Cardiac atrium fibroblast (primary cell): ENCODE data around the gene TRIM77. TPM values are rescaled to one million over a fixed set of nuclear protein-coding genes. Genes with fewer than 3 reads are reported as not detected.

Experiments
- total RNA-seq: library from RNA; depleted of rRNA; stranded (reverse); fragments of >200 nt; gene quantifications from 2 replicates; pipeline ENCODE4 v1.2.3, GENCODE V29; 2015

The TRIM77 gene, protein sequence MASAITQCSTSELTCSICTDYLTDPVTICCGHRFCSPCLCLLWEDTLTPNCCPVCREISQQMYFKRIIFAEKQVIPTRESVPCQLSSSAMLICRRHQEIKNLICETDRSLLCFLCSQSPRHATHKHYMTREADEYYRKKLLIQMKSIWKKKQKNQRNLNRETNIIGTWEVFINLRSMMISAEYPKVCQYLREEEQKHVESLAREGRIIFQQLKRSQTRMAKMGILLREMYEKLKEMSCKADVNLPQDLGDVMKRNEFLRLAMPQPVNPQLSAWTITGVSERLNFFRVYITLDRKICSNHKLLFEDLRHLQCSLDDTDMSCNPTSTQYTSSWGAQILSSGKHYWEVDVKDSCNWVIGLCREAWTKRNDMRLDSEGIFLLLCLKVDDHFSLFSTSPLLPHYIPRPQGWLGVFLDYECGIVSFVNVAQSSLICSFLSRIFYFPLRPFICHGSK
- total RNA-seq: not detected in 2 replicates

GRCh38 chr11:89709999-89710398, at the start of gene TRIM77:
TRIM77 (plus strand) TSS chr11:89710299; CDS start chr11:89710299, 0 bp downstream.

Other genes starting within 250 kb of the TRIM77 start
- 0.97 TPM in 1 of 2 replicates, not detected in the other for gene NOX4, start 218.9 kb upstream of the TRIM77 start, total RNA-seq
- not detected in 2 replicates for gene TRIM49, start 98.3 kb downstream of the TRIM77 start, total RNA-seq
- not detected in 2 replicates for gene TRIM64B, start 168.2 kb downstream of the TRIM77 start, total RNA-seq
- gene TRIM49D1, start 211.9 kb downstream of the TRIM77 start, total RNA-seq: not detected in 2 replicates
- gene TRIM49D2, start 213.8 kb downstream of the TRIM77 start, total RNA-seq: not detected in 2 replicates